Heart right ventricle (tissue), 16 donors: ENCODE data around the gene PMEL. TPM values are rescaled to one million over a fixed set of nuclear protein-coding genes. Genes with fewer than 3 reads are reported as not detected.

Experiments used
- ATAC-seq, 8 donors: fragments of 200-7000 bp; cut with Tn5 transposase; one replicate each; pipeline ENCODE4 v1.9.1; 2020; ENCODE audit warnings: mild to moderate bottlenecking in 8 of 8, moderate library complexity in 8 of 8, moderate number of reproducible peaks in 1 of 8
- DNase-seq, 2 donors: peaks; one replicate each; pipeline ENCODE4 v3.0.0-alpha.2; 2020
- H3K27ac ChIP-seq, 10 donors: fragments of 200-600 bp; sonication (generic) in 2 of 10; one replicate each; pipeline versions ENCODE4 v1.5.0 to v1.8.0; 2020 to 2022; ENCODE audit warnings: mild to moderate bottlenecking in 3 of 10
- H3K27me3 ChIP-seq, 7 donors: fragments of 200-600 bp; one replicate each; pipeline ENCODE4 v1.8.0; 2021 to 2022; ENCODE audit warnings: mild to moderate bottlenecking in 2 of 7
- H3K36me3 ChIP-seq, 9 donors: fragments of 200-600 bp; sonication (generic) in 1 of 9; one replicate each; pipeline versions ENCODE4 v1.5.0 to v1.8.0; 2020 to 2022; ENCODE audit warnings: mild to moderate bottlenecking in 2 of 9
- H3K4me1 ChIP-seq, 9 donors: fragments of 200-600 bp; sonication (generic) in 1 of 9; one replicate each; pipeline versions ENCODE4 v1.5.0 to v1.8.0; 2020 to 2022; ENCODE audit warnings: mild to moderate bottlenecking in 4 of 9
- H3K4me3 ChIP-seq, 10 donors: fragments of 200-600 bp; sonication (generic) in 2 of 10; one replicate each; pipeline versions ENCODE4 v1.5.0 to v1.8.0; 2020 to 2022; ENCODE audit warnings: mild to moderate bottlenecking in 7 of 10, moderate library complexity in 2 of 10
- H3K9me3 ChIP-seq, 11 donors: fragments of 200-600 bp in 10 of 11; sonication (generic) in 2 of 11; one replicate each; pipeline versions ENCODE4 v1.5.0 to v1.8.0; 2013 to 2022; ENCODE audit warnings: mild to moderate bottlenecking in 2 of 11, control low read depth in 1 of 11, moderate library complexity in 1 of 11
- WGBS, 2 donors: extraction: QIAGEN DNeasy Blood & Tissue Kit; methylation state at CpG; one replicate each; pipeline ENCODE4 v1.1.7; 2013; ENCODE audit warnings: inconsistent platforms in 1 of 2; 5-methylcytosine and 5-hydroxymethylcytosine counted together
- intact Hi-C, 10 donors: fragments of 100-400 bp; cut with DNase I; formaldehyde crosslinking; loops; one replicate each; pipeline versions ENCODE4 v1.11.1 to v1.14.2; 2022
- polyA plus RNA-seq, 2 donors: library from polyadenylated mRNA; stranded (reverse); fragments of 200-250 nt; gene quantifications; one replicate each; pipeline ENCODE4 v1.2.3, GENCODE V29; 2013
- total RNA-seq, 10 donors: library from RNA; stranded (reverse); fragmentation: NEBNext Ultra II Directional in 3 of 10; extraction: Animal tissue kit (Norgen Biotek cat#: 25700) in 3 of 10; gene quantifications; one replicate each; pipeline versions ENCODE4 v1.2.1 to v1.2.4, GENCODE V29; 2021 to 2023
- TF ChIP-seq, protein P1 (sequence below), 9 donors: fragments of 200-600 bp; sonication (generic) in 2 of 9; IDR thresholded peaks; one replicate each; pipeline versions ENCODE4 v1.5.0 to v1.8.0; 2021 to 2022; ENCODE audit warnings: antibody characterized with exemption in 9 of 9, mild to moderate bottlenecking in 5 of 9, moderate library complexity in 1 of 9
- donor health status: Arrhythmogenic right ventricular cardiomyopathy.
- donor health status: ischemic (EF 13 %, LVEDD 7.1; RV severe dilation, severe dysfunction).
- donor health status: healthy with polysubstance abuse.
- donor health status: DM: no; HTN: yes; CAD: no.
- donor health status: DM: no; HTN: no; CAD: no.
- donor health status: ischemic (EF 25% LVEDD 6.9; RV normal size, moderate dysfunction).
- donor health status: ischemic (EF 25% LVEDD 5.7; RV mildly dilated, moderate dysfunction).
- donor health status: healthy.
- donor health status: DM: yes; HTN: yes; CAD: no.
- donor health status: Ischemic cardiomyopathy.
- donor health status: ischemic (EF 35%, LVEDD 5.7; RV mildly dilated, moderate dysfunction).
- donor health status: nonischemic (EF 11% LVEDD 7.7; RV severe dilation, severe dysfunction).
- donor health status: DM: yes; HTN: yes; CAD: no.
- donor health status: PGD.
- donor health status: ischemic (EF 29% LVEDD 5.4; RV normal size, mild dysfunction).
- donor health status: nonischemic (EF 23%, LVEDD 6.1; RV moderate dilation, normal function).

PMEL gene
- total and polyA plus RNA-seq, 12 donors = 0.26 to 1.3 (median 0.58) TPM

DNA sequence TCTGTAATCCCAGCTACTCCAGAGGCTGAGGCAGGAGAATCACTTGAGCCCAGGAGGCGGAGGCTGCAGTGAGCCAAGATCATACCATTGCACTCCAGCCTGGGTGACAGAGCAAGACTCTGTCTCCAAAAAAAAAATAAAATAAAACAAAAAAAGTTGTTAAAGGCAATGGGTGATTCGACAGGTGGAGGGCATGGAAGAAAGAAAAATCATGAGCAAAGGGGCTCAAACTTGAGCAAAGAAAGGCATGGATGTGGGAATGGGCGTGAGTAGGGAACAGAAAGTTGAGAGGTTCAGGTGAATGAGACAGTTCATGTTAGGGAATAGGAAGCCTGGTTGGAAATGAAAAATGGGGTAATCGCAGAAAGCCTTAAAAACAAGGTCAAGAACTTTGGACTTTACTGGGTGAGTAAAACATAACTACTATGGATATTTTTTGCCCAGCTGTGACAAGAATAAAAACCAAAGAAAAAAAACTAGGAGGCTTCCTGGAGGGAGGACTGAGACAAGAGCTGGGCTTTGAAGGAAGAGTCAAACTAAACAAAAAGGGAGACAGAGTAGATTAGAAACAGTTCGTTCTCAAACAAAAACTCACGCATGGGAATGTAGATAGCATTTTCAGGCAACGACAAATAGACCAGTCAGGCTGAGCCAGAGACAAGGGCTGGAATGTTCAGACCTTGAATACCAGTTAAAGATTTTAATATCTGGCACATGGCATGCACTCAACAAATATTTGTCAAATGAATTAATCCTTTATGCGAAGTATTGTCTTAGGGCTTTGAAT, 56.9 kb downstream of the PMEL start:
- DNase-seq (no peak), ATAC-seq (peak in 1 of 8 donors; percentile 27)
- H3K27ac ChIP-seq = peak overlapping the region in 4 of 10 donors; percentile 3 to 68 (median 8)
- TF ChIP-seq, protein P1, sequence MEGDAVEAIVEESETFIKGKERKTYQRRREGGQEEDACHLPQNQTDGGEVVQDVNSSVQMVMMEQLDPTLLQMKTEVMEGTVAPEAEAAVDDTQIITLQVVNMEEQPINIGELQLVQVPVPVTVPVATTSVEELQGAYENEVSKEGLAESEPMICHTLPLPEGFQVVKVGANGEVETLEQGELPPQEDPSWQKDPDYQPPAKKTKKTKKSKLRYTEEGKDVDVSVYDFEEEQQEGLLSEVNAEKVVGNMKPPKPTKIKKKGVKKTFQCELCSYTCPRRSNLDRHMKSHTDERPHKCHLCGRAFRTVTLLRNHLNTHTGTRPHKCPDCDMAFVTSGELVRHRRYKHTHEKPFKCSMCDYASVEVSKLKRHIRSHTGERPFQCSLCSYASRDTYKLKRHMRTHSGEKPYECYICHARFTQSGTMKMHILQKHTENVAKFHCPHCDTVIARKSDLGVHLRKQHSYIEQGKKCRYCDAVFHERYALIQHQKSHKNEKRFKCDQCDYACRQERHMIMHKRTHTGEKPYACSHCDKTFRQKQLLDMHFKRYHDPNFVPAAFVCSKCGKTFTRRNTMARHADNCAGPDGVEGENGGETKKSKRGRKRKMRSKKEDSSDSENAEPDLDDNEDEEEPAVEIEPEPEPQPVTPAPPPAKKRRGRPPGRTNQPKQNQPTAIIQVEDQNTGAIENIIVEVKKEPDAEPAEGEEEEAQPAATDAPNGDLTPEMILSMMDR (IDR thresholded peaks at IDR 0.05) = no peak
- WGBS, 2 donors = 58 to 59% methylated on average over 8 of the region's 8 CpGs
- H3K4me1 ChIP-seq = peaks cover 0 to 27% (median 6%) of the 10 kb centered on the region in 9 donors
- intact Hi-C loops = loop anchor here in 1 of 10 donors (5.0 kb wide), 1 partner anchor 77 kb away; no protein-coding TSS in a partner anchor
- peaks cover 0 to 26% (median 0%) of the 10 kb centered on the region in 9 donors for H3K36me3 ChIP-seq
- H3K4me3 ChIP-seq = no peak overlapping the region
- no peaks in the 10 kb centered on the region for H3K9me3 ChIP-seq
- H3K27me3 ChIP-seq = no peaks in the 10 kb centered on the region

DNA sequence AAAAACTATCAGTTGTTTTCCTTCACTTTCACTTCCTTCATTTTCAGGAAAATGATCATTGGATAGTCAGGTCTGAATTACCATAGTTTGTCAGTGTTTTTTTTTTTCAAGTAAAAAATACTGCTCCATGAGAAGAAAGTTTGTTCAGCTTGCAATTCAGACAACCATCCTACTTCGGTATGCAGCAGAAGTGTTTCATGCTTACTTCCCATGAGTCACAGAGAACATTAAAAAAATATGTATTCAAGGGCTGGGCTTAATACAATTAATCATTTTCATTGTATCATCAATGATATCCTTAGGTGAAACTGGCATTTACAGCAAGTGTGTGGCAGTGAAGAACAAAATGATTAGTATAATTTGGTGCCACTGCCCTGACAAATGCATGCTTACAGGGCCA, 59.8 kb downstream of the PMEL start:
- TF ChIP-seq, protein P1 (IDR thresholded peaks at IDR 0.05) = no peak
- H3K36me3 ChIP-seq = peaks cover 0 to 27% (median 17%) of the 10 kb centered on the region in 9 donors
- no peak overlapping the region for H3K27ac ChIP-seq
- DNase-seq = no peak
- no peaks in the 10 kb centered on the region for H3K9me3 ChIP-seq
- intact Hi-C loops = loop anchor here in 1 of 10 donors (5.0 kb wide), 1 partner anchor 74 kb away; no protein-coding TSS in a partner anchor
- H3K4me3 ChIP-seq = no peak overlapping the region
- H3K4me1 ChIP-seq = peaks cover 0 to 18% (median 6%) of the 10 kb centered on the region in 9 donors
- no peak for ATAC-seq
- H3K27me3 ChIP-seq = no peaks in the 10 kb centered on the region
- 82 to 89% methylated on average over 1 of the region's 1 CpG for WGBS, 2 donors

Other genes starting within 250 kb of the PMEL start
- 100 to 1,000 TPM in 5 of 10 donors, 10 to 100 TPM in 5; 68.3 to 136 (median 101) TPM for gene BLOC1S1, start 250.0 kb downstream of the PMEL start, total RNA-seq
- gene BLOC1S1, start 250.0 kb downstream of the PMEL start, polyA plus RNA-seq = 100 to 1,000 TPM; 305 to 515 TPM
- gene RDH5, start 245.6 kb downstream of the PMEL start, total RNA-seq = 10 to 100 TPM in 6 of 10 donors, 1 to 10 TPM in 4; 4.9 to 25.9 (median 13.6) TPM
- 10 to 100 TPM; 40.1 to 54.5 TPM for gene RDH5, start 245.6 kb downstream of the PMEL start, polyA plus RNA-seq
- 1,000 to 10,000 TPM in 2 of 10 donors, 100 to 1,000 TPM in 8; 565 to 1,547 (median 768) TPM for gene CD63, start 237.0 kb downstream of the PMEL start, total RNA-seq
- gene CD63, start 237.0 kb downstream of the PMEL start, polyA plus RNA-seq = 1,000 to 10,000 TPM; 1,333 to 2,861 TPM
- 10 to 100 TPM in 8 of 10 donors, 1 to 10 TPM in 2; 6.2 to 17.6 (median 12.4) TPM for gene GDF11, start 222.9 kb downstream of the PMEL start, total RNA-seq
- gene GDF11, start 222.9 kb downstream of the PMEL start, polyA plus RNA-seq = 1 to 10 TPM; 3.2 to 8.3 TPM
- 10 to 100 TPM; 47.5 to 58.0 (median 53.2) TPM for gene SARNP, start 148.3 kb downstream of the PMEL start, total RNA-seq
- gene SARNP, start 148.3 kb downstream of the PMEL start, polyA plus RNA-seq = 100 to 1,000 TPM in 1 of 2 donors, 10 to 100 TPM in 1; 90.3 to 136 TPM
- 10 to 100 TPM; 10.3 to 36.9 (median 17.4) TPM for gene ORMDL2, start 148.0 kb downstream of the PMEL start, total RNA-seq
- 10 to 100 TPM; 33.7 to 82.9 TPM for gene ORMDL2, start 148.0 kb downstream of the PMEL start, polyA plus RNA-seq
- gene DNAJC14, start 136.5 kb downstream of the PMEL start, total RNA-seq = 10 to 100 TPM; 12.5 to 20.8 (median 17.0) TPM
- 10 to 100 TPM in 1 of 2 donors, 1 to 10 TPM in 1; 7.9 to 15.7 TPM for gene DNAJC14, start 136.5 kb downstream of the PMEL start, polyA plus RNA-seq
- gene MMP19, start 123.1 kb downstream of the PMEL start, total RNA-seq = 10 to 100 TPM in 2 of 10 donors, 1 to 10 TPM in 4, under 1 TPM in 4; 0.72 to 11.5 (median 1.8) TPM
- 1 to 10 TPM; 4.3 to 6.0 TPM for gene MMP19, start 123.1 kb downstream of the PMEL start, polyA plus RNA-seq
- 10 to 100 TPM; 10.9 to 19.6 (median 16.7) TPM for gene PYM1, start 38.1 kb downstream of the PMEL start, total RNA-seq
- gene PYM1, start 38.1 kb downstream of the PMEL start, polyA plus RNA-seq = 10 to 100 TPM; 20.4 to 48.6 TPM
- gene DGKA, start 34.9 kb downstream of the PMEL start, total RNA-seq = 10 to 100 TPM in 3 of 10 donors, 1 to 10 TPM in 7; 4.6 to 15.5 (median 7.0) TPM
- 10 to 100 TPM in 1 of 2 donors, 1 to 10 TPM in 1; 6.4 to 17.3 TPM for gene DGKA, start 34.9 kb downstream of the PMEL start, polyA plus RNA-seq
- 10 to 100 TPM in 4 of 10 donors, 1 to 10 TPM in 6; 5.1 to 15.2 (median 8.4) TPM for gene CDK2, start 788 bp upstream of the PMEL start, total RNA-seq
- gene CDK2, start 788 bp upstream of the PMEL start, polyA plus RNA-seq = 10 to 100 TPM in 1 of 2 donors, 1 to 10 TPM in 1; 6.9 to 18.4 TPM
- 100 to 1,000 TPM; 107 to 137 (median 122) TPM for gene RAB5B, start 8.0 kb upstream of the PMEL start, total RNA-seq
- gene RAB5B, start 8.0 kb upstream of the PMEL start, polyA plus RNA-seq = 10 to 100 TPM; 35.3 to 62.4 TPM
- gene SUOX, start 31.2 kb upstream of the PMEL start, total RNA-seq = 10 to 100 TPM; 28.2 to 44.8 (median 31.4) TPM
- gene SUOX, start 31.2 kb upstream of the PMEL start, polyA plus RNA-seq = 10 to 100 TPM; 23.2 to 23.9 TPM
- 10 to 100 TPM in 1 of 10 donors, 1 to 10 TPM in 9; 5.2 to 10.1 (median 7.3) TPM for gene IKZF4, start 55.0 kb upstream of the PMEL start, total RNA-seq
- 1 to 10 TPM; 1.6 to 3.7 TPM for gene IKZF4, start 55.0 kb upstream of the PMEL start, polyA plus RNA-seq
- gene RPS26, start 75.9 kb upstream of the PMEL start, total RNA-seq = 10 to 100 TPM in 9 of 10 donors, 1 to 10 TPM in 1; 6.9 to 39.6 (median 19.3) TPM
- gene RPS26, start 75.9 kb upstream of the PMEL start, polyA plus RNA-seq = 1,000 to 10,000 TPM; 1,156 to 1,370 TPM
- 1 to 10 TPM in 9 of 10 donors, under 1 TPM in 1; 0.80 to 6.1 (median 2.9) TPM for gene ERBB3, start 114.1 kb upstream of the PMEL start, total RNA-seq
- 1 to 10 TPM; 2.1 to 7.8 TPM for gene ERBB3, start 114.1 kb upstream of the PMEL start, polyA plus RNA-seq
- gene PA2G4, start 138.5 kb upstream of the PMEL start, total RNA-seq = 10 to 100 TPM; 64.3 to 91.9 (median 71.5) TPM
- 100 to 1,000 TPM in 1 of 2 donors, 10 to 100 TPM in 1; 79.4 to 148 TPM for gene PA2G4, start 138.5 kb upstream of the PMEL start, polyA plus RNA-seq
- 1,000 to 10,000 TPM; 1,835 to 2,619 (median 2,004) TPM for gene RPL41, start 150.6 kb upstream of the PMEL start, total RNA-seq
- 1,000 to 10,000 TPM in 1 of 2 donors, 100 to 1,000 TPM in 1; 475 to 5,263 TPM for gene RPL41, start 150.6 kb upstream of the PMEL start, polyA plus RNA-seq
- gene ZC3H10, start 152.2 kb upstream of the PMEL start, total RNA-seq = 1 to 10 TPM; 3.6 to 5.8 (median 4.9) TPM
- gene ZC3H10, start 152.2 kb upstream of the PMEL start, polyA plus RNA-seq = 1 to 10 TPM; 2.1 to 3.4 TPM
- 10 to 100 TPM; 28.8 to 47.5 (median 31.9) TPM for gene ESYT1, start 162.2 kb upstream of the PMEL start, total RNA-seq
- 10 to 100 TPM; 20.9 to 57.3 TPM for gene ESYT1, start 162.2 kb upstream of the PMEL start, polyA plus RNA-seq
- 10 to 100 TPM; 39.8 to 61.9 (median 49.9) TPM for gene MYL6B, start 186.5 kb upstream of the PMEL start, total RNA-seq
- 10 to 100 TPM; 31.9 to 64.0 TPM for gene MYL6B, start 186.5 kb upstream of the PMEL start, polyA plus RNA-seq
- 1,000 to 10,000 TPM in 1 of 10 donors, 100 to 1,000 TPM in 9; 355 to 1,188 (median 413) TPM for gene MYL6, start 192.3 kb upstream of the PMEL start, total RNA-seq
- gene MYL6, start 192.3 kb upstream of the PMEL start, polyA plus RNA-seq = 1,000 to 10,000 TPM in 1 of 2 donors, 100 to 1,000 TPM in 1; 670 to 2,127 TPM
- gene SMARCC2, start 223.4 kb upstream of the PMEL start, total RNA-seq = 10 to 100 TPM; 56.2 to 81.9 (median 62.8) TPM
- gene SMARCC2, start 223.4 kb upstream of the PMEL start, polyA plus RNA-seq = 10 to 100 TPM; 16.2 to 28.8 TPM